Testis (tissue), 2 donors: Measurements from ENCODE around the gene IDE.

Source experiments
- CTCF ChIP-seq, 3 experiments: fragments of 450-650 bp in 2 of 3; fragments of 200-600 bp in 1 of 3; sonication (generic) in 1 of 3; IDR thresholded peaks; one replicate each; pipeline ENCODE4 v1.5.1; 2016 to 2019; ENCODE audit warnings: antibody characterized with exemption in 3 of 3, mild to moderate bottlenecking in 2 of 3, moderate library complexity in 1 of 3
- POLR2A ChIP-seq: fragments of 450-650 bp; IDR thresholded peaks from one replicate; pipeline ENCODE4 v1.6.1; 2017; ENCODE audit warnings: antibody characterized with exemption, mild to moderate bottlenecking, moderate library complexity

GRCh38 chr10:92538231-92538958 lies 35.5 kb downstream of the IDE start:
- TF ChIP-seq CTCF (IDR thresholded peaks at IDR 0.05) (no peak), POLR2A (no peak)
